ENCODE measurements around the gene ZBTB7C. TPM values are rescaled to one million over a fixed set of nuclear protein-coding genes. Genes with fewer than 3 reads are reported as not detected.

ZBTB7C gene
- total RNA-seq, 1 donor from 2014 or later: 2.7 TPM

DNA sequence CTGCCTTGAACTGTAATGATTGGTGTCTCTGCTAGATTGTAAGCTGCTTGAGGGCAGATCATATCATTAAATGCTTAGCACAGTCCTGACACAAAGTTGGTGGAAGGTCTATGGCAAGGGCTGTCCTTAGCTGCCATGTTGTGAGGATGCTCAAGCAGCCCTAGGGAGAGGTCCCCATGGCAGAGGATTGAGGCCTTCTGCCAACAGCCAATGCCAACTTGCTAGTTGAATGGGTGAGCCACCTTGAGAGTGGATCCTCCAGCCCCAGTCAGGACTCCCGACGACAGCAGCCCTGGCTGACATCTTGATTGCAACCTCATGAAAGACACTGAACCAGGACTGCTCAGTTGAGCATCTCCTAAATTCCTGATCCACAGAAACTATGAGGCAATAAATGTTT is 363.4 kb downstream of the ZBTB7C start:
- H3K4me1 ChIP-seq: peaks cover 7% of the 10 kb centered on the region
- TF ChIP-seq, protein P1, sequence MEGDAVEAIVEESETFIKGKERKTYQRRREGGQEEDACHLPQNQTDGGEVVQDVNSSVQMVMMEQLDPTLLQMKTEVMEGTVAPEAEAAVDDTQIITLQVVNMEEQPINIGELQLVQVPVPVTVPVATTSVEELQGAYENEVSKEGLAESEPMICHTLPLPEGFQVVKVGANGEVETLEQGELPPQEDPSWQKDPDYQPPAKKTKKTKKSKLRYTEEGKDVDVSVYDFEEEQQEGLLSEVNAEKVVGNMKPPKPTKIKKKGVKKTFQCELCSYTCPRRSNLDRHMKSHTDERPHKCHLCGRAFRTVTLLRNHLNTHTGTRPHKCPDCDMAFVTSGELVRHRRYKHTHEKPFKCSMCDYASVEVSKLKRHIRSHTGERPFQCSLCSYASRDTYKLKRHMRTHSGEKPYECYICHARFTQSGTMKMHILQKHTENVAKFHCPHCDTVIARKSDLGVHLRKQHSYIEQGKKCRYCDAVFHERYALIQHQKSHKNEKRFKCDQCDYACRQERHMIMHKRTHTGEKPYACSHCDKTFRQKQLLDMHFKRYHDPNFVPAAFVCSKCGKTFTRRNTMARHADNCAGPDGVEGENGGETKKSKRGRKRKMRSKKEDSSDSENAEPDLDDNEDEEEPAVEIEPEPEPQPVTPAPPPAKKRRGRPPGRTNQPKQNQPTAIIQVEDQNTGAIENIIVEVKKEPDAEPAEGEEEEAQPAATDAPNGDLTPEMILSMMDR (IDR thresholded peaks at IDR 0.05; ENCODE audit: borderline replicate concordance): no peak
- intact Hi-C loops (cut with micrococcal nuclease): no loop called here
- no peak overlapping the region for H3K4me3 ChIP-seq
- peaks cover 17% of the 10 kb centered on the region for H3K9me3 ChIP-seq (replicated peaks)
- H3K36me3 ChIP-seq: no peaks in the 10 kb centered on the region
- DNase-seq: no peak
- no peak overlapping the region for H3K27ac ChIP-seq (replicated peaks)
- H3K27me3 ChIP-seq (ENCODE audit: low read depth): no peaks in the 10 kb centered on the region

DNA sequence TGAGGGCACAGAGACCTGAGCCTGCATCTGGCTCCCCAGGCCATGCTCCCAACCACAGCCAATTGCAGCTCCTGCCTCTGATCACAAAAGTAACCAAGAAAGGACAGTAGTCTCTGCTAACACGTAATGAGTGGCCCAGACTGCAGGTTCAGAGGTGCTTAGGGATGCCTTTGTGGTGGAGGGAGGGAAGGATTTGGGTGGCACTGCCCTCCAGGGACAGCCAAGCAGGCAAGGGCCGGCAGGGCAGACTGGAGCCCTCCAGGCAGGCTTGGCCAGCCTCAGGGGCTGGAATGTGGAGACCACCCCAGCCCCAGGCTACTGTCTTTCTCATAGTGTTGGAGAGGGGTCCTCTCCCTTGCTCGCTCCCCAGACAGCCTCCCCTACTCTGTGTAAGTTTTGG is 364.2 kb downstream of the ZBTB7C start:
- H3K4me3 ChIP-seq: no peak overlapping the region
- no peak overlapping the region for H3K27ac ChIP-seq (replicated peaks)
- peaks cover 2% of the 10 kb centered on the region for H3K4me1 ChIP-seq
- DNase-seq: no peak
- H3K27me3 ChIP-seq (ENCODE audit: low read depth): no peaks in the 10 kb centered on the region
- peaks cover 17% of the 10 kb centered on the region for H3K9me3 ChIP-seq (replicated peaks)
- TF ChIP-seq, protein P1 (IDR thresholded peaks at IDR 0.05; ENCODE audit: borderline replicate concordance): no peak
- H3K36me3 ChIP-seq: no peaks in the 10 kb centered on the region
- intact Hi-C loops (cut with micrococcal nuclease): no loop called here

DNA sequence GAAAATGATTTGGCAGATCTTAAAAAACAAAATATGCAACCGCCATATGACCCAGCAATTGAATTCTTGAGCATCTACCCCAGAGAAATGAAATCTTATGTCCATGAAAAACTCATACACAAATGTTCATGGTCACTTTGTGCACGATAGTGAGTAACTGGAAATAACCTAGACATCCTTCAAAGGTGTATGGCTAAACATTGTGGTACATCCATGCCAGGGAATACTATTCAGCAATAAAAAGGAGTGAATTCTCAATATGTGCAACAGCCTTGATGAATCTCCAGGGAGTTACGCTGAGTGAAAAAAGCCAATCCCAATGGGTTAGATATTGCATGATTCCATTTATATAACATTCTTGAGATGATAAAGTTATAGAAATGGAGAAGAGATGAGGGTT is 366.0 kb downstream of the ZBTB7C start:
- no peaks in the 10 kb centered on the region for H3K36me3 ChIP-seq

DNA sequence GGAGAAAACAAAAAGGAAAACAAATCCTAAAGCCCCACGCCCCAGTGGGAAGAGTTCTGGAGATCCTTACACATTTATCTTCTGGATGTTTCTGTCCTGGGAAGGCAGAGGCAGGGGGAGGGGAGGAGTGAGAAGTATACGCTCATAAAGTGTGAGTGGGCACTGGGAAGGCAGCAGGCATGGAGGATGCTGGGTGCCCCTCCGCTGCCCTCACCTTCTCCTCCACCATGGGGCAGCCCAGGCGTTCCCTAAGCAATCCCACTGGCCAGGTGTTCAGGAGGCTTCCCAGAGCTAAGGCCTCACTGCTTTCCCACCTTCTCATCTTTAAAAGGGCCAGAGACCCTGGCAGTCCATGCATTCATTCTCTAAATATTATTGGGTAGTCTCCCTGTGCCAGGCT is 366.8 kb downstream of the ZBTB7C start:
- intact Hi-C loops (cut with micrococcal nuclease): no loop called here
- no peak for DNase-seq

More for the DNA sequence above, 366.0 kb downstream of the ZBTB7C start:
- no peaks in the 10 kb centered on the region for H3K4me1 ChIP-seq
- DNase-seq: no peak
- TF ChIP-seq, protein P1 (IDR thresholded peaks at IDR 0.05; ENCODE audit: borderline replicate concordance): no peak
- no peak overlapping the region for H3K4me3 ChIP-seq
- H3K9me3 ChIP-seq (replicated peaks): peaks cover 17% of the 10 kb centered on the region
- no peaks in the 10 kb centered on the region for H3K27me3 ChIP-seq (ENCODE audit: low read depth)
- H3K27ac ChIP-seq (replicated peaks): no peak overlapping the region
- intact Hi-C loops (cut with micrococcal nuclease): no loop called here

DNA sequence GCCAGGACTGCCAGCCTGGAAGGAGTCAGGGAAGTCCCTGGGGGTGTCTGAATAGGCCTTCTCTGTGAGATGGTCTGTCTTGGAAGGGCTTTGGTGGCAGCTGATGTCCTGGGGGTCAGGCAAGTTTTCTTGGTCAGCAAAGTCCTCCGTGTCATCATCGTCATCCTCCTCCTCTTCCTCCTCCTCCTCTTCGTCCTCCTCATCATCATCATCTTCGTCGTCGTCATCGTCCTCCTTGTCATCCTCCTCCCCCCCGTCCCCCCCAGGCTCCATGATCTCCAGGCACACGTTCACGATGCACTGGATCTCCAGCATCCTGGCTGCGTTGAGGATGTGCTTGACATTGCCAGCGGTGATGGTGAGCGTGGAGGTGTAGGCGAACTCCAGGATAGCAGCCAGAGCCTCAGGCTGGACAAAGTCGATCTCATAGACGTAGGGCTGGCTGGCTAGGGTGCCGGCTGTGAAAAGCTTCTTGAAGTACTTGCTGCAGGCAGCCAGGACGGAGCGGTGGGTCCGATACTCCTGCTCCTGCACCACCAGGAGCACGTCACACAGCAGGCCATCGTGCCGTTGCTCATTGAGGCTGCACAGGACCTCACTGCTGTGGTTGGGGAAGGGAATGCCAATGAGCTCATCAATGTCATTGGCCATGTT is 368.6 kb downstream of the ZBTB7C start:
- H3K36me3 ChIP-seq: no peaks in the 10 kb centered on the region
- intact Hi-C loops (cut with micrococcal nuclease): no loop called here
- H3K27ac ChIP-seq (replicated peaks): no peak overlapping the region
- peaks cover 8% of the 10 kb centered on the region for H3K4me1 ChIP-seq
- H3K9me3 ChIP-seq (replicated peaks): peaks cover 14% of the 10 kb centered on the region
- TF ChIP-seq, protein P1 (IDR thresholded peaks at IDR 0.05; ENCODE audit: borderline replicate concordance): no peak
- no peaks in the 10 kb centered on the region for H3K27me3 ChIP-seq (ENCODE audit: low read depth)
- H3K4me3 ChIP-seq: no peak overlapping the region
- no peak for DNase-seq

More for the DNA sequence above, 366.8 kb downstream of the ZBTB7C start:
- Histone ChIP-seq H3K36me3 (no peaks in the 10 kb centered on the region), H3K27me3 (ENCODE audit: low read depth) (no peaks in the 10 kb centered on the region), H3K27ac (replicated peaks) (no peak overlapping the region), H3K4me1 (peaks cover 6% of the 10 kb centered on the region), H3K9me3 (replicated peaks) (peaks cover 17% of the 10 kb centered on the region), H3K4me3 (no peak overlapping the region)
- TF ChIP-seq, protein P1 (IDR thresholded peaks at IDR 0.05; ENCODE audit: borderline replicate concordance): no peak

Measured in left ventricle myocardium inferior (tissue), 1 donor.